ENCODE results near the gene WNT3.
"Not testable (repeated sequence)": the region's sequence is repeated elsewhere in the genome, so short reads cannot be mapped to it uniquely, and the experiment has no call there.

Gene WNT3

DNA sequence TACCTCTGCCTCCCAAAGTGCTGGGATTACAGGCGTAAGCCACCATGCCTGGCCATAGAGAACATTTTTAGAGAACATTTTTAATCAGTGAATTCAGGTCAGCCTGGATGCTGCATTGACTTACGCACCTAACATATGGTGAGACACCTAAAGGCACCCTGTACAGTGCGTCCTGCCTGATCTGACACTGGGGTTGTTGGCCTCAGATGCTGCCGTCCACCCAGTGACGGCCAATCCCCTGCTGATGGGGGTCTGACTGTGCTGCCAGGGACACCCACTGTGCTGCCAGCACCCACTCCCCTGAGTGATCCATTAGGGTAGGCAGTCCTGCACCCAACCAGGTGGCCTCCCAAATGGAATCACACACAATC, 38.5 kb downstream of the WNT3 start:
- no peak for DNase-seq

DNA sequence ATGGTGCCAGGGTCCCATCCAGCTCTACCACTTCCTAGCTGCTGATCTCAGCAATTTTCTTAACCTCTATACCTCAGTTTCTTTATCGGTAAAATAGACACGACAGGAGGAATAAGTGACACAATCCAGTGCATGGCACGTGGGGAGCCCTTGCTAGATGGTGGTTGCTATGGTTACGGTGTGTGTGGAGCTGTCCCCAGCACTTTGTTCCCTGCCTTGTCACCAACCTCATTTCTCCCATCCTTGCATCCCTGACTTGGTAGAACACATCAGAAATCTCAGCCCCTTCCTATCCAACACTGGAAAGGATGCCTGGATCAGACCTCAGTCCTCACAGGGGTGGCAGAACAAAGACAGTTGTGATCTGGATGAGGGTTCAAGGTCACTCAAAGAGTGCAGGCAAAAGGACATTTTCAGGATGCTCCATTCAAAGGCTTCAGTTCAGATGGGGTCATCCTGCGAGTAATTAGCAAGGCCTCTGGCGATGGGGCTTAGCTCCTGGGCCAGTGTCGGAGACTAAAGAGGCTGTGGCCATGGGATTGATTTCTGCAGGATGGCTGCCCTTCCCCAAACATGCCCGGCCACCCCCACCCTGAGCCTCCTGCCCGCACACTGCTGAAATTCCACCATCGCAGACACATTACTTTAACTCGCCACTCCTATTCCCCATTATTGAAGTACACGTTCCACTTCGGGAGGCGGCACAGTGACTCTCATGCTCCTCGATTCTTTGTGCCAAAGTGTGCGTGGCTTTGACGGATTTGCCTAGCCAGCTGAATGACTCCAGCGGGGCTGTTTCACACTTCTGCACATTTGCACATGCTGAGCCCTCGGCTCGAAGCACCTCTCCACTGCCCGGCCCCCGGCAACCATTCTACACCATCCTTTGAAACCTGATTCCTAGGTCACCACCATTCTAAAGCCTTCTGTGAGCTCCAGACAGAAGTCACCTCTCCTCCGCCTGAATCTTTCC, 40.3 kb downstream of the WNT3 start:
- no peak for DNase-seq

DNA sequence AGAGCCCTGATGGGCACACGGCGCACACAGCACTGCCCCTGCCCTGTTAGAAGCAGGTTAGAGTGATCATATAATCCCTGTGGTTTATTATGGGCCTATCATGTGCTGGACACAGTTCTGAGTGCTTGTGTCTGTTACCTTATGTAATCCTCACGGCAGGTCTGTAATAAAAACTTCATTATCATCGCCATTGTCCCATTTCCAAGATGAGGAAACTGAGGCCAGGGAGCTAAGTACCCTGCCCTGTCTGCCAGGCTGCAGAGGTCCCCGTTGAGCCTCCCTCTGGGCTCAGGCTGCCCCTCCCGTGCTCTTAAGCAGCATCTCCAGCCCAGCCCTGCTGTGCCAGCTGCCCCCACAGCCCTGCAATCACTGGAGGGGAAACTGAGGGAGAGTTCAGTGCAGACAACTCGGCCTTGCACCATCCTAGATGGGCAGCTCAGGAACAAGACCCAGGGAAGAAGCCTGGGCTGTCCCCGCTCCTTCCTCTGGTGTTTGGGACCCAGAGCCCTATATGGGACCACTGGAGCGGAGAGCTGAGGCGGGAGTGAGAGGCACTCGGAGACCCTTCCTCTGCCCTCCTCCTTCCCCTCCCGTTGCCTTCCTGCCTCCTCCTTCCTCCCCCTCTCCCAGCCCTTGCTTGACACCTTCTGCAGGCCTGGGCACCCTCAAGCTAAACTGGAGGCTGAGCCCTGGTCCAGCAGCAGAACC, 42.0 kb downstream of the WNT3 start:
- DNase-seq = no peak

DNA sequence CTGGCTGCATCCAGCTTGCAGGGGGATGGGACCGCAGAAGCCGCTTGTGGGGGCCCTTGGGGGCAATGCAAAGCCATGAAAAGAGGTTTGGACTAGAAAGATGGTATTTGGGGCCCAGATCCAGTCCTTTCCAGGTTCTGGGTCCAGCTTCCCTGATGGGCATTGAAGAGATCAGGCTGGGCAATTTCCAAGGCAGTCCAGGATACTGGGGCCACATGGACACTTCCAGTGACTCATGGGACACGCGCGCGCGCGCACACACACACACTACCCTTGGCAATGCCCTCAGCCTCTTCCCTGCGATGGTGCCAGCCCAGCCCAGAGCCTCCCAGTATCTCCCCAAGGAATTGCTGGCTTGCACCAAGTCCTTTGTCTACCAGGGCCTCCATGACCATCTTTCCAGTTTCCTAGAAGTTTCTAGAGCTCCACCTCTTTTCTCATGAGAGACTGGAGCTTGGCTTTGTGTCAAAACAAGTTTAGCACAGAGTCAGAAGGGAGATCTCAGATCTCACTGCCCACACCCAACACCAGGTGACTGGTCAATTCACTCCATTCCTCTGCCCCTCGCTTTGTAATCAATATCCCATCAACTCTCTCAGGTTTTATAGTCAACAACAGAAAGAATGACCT, 44.3 kb downstream of the WNT3 start:
- DNase-seq = no peak

DNA sequence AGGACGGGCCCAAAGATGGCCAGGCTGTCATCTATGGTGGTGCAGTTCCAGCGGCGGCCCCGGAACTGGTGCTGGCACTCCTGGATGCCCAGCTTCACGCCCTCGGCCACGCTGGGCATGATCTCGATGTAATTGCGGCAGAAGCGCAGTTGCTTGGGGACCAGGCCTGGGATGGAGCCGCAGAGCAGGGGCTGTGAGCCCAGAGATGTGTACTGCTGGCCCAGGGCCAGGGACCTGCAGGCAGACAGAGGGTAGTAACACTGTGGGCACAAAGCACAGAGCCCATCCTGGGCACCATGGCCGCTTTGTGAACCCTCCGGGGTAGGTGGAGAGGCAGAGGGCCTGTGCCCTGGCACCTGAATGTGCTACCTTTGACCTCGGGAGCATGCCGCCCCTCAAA, 44.8 kb downstream of the WNT3 start:
- DNase-seq = no peak

DNA sequence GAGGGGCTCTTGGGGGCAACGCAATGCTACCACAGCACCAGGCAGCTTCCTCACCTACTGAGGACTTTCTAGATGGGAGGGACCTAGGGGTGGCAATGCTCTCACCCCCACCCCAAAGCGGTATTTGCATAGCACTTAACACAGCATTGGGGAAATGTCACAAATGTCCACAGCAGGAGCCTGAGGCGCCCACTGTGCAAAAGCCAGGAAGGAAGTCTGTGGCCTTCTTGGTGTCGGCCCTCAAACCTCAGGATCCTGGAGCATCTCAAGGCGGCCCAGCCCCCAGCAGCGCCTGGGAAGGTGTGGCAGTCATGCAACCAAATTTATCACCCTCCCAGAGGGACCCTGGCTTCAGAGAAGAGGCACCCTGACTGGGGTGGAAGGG, 45.3 kb downstream of the WNT3 start:
- DNase-seq = no peak

DNA sequence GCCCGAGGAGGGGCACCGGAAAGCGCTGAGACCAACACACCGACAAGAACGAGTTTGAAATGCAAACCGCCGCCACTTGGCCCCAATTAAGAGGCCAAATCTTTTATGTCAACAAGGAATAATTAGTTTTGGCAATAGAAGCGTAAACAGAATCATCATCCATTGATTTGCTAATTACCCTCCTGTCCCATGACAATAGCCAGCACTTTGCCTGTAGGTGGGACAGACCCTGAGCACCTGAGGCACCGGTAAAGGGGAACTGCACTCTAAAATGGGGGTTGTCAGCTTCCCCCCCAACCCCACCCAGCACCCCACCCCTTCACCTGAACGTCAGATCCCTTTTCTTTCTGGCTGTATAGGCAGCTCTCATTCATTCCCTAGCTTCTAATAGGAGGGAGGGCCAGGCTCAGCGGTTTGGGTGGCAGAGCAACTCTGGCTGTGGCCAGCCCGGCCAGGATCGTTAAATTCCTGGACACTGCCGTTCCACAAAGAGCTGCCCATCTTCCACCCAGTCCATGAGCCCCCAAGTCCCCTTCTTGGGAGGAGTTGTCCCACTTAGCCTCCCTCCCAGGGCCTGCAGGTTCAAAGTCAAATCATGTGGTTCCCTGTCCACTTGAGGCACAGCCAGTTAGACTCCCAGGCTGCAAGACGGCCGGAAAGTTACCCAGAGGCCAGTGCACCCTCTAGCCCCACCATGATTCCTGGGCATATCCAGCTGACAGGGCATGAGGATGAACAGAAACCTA, 45.8 kb downstream of the WNT3 start:
- DNase-seq = no peak

DNA sequence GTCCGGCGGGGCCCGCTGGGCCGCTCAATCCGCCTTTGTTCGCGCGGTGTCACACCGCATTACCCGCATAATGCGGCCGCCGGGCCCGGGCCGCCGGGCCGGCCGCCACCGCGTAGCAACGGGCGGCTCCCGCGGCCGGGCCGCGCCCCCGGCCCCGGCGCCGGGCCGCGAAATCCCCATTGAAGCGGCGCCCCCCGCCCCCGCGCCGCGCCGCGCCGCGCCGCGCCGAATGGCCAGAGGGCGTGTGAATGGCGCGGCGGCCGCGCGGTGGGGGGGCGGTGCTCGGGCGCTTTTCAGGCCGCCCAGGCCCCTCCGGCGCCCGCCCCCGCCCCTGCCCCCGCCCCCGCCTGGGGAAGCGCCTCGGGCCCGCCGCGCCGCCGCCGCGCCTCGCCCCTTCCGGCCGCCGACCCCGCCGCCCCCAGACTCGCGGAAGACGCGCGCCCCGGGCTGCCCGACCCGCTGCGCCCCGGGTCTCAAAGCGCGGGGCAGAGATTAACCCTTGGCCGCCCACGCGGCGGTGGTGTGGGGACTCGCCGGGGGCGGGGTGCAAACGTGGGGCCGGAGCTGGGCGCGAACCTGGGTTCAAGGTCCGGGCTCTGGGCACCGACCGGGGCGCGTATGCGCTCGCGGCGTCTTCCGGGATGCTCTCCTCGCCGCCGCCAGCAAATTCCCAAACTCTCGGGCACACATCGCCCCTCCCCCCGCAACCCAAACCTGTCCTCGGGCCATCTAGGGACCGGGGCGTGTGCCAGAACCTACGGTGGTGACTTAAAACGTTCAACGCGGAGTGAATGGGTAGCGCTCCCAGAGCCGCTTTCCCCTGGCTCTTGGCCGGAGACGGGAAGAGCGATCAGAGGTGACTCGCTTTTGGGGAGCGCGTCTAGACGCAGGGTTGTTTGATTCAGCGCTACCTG, 46.7 kb downstream of the WNT3 start:
- no peak for DNase-seq

DNA sequence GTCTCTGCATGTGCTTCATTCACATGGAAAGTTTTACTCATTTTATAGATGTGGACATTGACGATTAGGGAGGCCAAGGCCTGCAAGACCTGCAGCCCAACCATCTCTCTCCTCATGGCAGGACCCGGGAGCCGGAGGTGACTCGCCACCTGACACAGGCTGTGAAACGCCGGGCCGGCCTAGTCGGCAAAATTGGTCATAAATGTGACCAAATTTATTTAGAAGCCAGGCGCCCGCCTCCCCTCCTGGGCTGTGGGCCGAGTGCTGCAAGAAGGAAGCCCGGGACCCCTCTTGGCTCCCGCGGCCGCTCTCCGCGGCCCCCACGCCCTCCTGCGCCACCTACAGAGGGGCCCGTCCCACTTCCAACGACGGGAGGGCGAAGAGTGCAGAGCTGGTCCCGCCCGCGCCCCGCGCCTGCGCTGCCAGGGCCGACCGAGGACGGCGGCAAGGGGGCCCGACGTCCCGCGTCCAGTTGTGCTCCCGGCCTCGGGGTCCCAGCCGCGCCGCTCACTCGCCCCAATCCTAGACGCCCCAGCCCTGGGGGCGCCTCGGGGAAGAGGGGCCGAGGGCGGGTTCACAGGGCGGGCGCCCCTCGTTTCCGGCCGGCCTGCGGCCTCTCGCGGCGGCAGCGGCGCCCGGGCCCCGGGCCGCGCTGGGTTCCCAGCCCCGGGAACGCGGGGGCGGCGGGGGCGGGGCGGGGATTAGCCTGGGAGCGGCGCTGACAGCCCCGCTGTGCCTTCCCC, 47.5 kb downstream of the WNT3 start:
- DNase-seq = no peak

DNA sequence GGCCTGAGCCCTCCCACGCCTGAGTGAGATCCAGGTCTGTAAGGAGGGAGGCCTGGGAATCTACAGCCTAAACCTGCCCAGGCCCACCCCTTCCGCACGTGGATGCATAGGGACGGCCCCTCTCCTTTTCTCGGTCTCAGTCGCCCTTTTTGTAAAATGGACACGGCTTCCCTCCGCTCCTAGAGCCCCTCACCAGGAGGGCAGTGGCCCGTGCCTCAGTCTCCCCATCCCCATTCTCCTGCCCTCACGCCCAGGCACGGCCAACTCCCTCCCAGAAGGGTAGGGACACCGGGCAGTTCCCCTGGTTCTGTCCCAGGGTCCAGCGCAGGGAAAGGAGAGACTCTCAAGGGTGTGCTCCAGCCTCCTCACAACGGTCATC, 48.1 kb downstream of the WNT3 start:
- no peak for DNase-seq

DNA sequence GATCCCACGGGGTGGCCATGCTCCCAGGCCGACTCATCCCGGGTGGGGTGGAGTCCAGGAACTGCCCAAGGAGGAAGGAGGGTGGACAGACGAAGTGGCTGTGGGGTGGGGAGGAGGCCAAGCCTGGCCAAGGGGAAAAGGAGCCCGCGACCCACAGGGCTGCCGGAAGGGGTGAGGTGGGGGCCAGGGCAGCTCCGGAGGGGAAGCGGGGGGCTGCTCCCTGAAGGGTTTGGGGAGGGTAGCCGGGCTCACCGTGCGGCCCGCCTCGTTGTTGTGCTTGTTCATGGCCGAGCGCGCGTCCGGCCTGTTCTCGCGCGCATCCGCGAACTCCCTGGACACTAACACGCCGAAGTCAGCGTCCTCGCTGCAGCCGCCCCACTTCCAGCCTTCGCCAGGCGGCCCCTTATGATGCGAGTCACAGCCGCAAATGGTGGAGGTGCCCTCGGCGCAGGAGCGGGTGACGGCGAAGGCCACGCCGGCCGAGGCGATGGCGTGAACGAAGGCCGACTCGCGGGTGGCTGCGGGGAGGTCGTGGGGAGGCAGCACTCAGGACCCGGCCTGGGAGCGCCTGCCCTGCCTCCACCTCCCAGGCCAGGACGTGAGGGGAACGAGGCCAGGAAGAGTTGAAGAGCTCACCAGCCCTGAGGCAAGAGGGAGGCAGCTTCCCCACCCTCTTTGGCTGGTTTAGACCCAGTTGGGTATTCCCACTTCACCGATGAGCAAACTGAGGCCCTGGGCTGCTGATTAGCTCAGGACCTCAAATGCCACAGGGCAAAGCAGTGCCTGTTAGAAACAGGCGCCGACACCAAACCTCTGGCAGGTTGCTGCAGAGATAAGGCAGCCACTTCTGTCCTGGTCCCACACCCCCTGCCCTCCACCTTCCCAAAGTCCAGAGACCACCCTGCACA, 48.7 kb downstream of the WNT3 start:
- no peak for DNase-seq

DNA sequence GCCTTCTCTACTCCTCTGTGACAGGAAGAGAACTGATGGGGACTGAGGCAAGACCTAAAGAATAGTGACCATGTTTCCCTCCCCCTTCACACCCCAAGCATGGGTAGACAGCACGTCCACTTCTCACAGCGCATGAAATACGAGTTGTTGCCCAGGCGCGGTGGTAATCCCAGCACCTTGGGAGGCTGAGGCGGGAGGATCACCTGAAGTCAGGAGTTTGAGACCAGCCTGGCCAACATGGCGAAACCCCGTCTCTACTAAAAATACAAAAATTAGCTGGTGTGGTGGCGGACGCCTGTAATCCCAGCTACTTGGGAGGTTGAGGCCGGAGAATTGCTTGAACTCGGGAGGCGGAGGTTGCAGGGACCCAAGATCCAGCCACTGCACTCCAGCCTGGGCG, 49.6 kb downstream of the WNT3 start:
- DNase-seq = not testable (repeated sequence)

DNA sequence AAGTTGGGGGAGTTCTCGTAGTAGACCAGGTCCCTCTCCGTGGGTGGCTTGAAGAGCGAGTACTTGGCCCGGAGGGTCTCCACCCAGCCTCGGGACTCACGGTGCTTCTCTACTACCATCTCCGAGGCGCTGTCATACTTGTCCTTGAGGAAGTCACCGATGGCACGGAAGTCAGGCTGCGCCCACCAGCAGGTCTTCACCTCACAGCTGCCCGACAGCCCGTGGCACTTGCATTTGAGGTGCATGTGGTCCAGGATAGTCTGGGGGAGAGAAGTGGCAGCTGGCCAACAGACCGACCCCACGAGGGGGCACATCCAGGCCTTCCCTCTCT, 50.0 kb downstream of the WNT3 start:
- DNase-seq = no peak

DNA sequence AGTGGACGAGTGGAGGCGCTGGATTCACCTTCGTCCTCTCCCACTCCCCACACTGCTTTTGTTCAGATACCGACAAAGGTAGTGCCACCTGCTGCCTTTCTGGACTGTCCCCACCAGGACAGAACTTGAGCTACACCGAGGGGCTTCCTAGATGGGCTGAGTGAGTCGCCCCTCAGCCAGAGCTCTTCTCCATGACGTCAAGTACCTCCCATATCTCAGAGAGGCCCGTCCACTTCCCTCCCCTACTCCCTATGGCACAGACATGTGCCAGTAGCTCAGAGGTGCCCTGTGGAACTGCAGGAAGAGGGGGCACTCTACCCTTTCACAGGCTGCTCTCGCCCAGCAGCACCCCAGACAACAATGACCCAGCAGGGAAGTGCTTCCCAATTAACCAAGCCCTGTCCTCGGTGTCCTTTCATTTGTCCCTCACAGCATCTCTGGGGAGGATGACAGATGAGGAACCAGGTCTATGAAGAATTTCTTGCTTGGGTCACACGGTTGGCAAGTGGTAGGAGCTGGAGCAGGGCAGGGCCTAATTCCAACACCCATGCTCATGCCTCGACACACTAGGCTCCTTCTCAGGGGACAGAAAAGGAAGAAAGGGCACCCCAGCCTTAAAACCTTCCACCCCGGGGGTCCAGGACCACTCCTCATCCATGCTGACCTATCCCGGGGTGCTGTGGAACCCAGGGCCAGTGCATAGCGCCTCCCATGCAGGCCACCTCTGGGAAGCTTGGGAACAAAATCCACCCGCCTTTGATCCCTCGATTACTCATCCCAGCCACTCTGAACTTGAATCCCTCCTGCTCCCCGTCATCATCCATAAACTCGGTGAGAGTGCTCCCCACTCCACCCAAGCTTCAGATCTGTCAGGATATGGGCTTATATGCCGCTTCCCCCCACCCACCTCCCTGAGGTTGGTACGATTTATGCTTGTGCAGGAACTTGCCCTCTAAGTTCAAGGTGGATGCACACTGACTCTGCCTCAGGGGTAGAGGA, 51.7 kb downstream of the WNT3 start:
- no peak for DNase-seq

DNA sequence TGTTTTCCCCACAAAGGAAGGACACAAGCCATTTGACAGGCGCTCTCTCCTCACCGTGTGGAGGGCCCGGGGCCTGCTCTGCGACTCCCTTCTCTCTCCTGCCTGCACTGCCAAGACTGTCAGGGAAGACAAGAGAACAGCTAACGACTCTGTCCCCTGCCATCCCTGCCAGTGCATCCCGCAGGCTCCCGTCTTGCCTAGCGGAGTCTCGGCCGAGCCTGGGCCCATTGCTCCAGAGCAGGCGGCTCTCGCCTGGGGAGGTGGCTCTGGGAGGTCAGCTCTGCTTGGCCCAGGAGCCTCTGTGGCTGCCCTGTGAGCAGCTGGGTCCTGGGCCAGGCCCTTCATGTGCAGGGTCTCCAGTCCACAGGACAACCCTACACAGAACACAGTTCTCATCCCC, 53.0 kb downstream of the WNT3 start:
- no peak for DNase-seq

DNA sequence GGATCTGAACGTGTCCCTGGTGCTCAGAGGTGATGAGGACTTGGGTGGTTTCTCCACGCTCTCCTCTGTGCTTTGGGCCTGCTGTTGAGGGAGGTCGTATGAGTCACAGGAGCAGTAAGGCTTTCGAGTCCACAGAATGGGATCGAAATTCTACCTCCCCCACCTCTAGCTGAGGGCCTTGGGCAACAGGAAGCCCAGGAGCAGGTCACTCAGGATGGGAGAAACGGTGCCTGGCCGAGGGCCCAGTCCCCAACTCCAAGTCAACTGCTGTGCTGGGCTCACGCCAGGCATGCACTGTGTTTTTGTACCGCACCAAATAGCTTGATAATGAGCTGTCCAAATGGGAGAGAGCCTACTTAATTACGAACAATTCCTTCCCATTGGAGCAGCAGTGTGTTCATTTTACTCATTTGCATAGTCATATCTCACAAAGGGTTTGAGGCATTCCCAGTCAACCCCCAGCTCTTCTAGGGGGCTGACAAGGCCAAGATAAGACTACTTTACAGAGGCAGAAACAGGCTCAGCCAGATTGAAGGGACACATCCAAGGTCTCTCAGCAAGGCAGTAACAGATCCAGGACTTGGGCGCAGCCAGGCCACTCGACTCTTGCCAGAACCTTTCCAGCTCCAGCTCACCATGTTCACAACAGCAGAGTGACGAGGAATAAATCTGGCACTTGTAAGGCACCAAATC, 53.6 kb downstream of the WNT3 start:
- no peak for DNase-seq

DNA sequence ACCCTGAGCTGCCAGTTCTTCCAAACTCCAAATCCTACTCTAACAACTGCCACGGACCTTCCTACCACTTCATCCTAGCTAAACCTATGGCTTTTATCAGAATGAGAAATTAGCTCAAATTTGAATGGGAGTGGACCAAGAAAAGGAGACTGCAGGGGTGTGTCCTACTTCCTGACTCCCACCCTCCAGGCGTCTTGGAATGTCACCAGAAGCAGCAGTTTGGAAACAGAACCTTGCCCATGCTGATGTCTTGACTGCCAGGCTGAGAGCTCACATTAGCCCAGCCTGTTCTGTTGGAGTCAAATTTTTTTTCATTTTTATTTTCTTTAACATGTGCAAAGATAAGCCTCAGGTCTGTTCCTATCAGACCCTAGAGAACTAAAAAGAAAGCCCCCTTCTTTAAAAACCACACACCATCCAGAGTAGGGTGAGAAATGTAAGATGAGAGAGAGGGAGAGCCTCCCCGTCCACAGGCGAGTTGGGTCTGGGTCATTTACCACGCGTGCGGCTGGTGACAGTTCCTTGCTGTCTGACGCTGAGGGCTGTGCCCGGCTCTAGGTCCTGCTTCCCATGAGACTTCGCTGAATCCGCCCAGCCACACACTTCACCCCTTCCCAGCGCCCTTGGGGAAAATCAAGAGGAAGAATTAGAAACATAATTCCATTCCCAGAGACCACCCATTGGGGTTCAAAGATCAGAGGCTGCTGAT, 54.3 kb downstream of the WNT3 start:
- no peak for DNase-seq

DNA sequence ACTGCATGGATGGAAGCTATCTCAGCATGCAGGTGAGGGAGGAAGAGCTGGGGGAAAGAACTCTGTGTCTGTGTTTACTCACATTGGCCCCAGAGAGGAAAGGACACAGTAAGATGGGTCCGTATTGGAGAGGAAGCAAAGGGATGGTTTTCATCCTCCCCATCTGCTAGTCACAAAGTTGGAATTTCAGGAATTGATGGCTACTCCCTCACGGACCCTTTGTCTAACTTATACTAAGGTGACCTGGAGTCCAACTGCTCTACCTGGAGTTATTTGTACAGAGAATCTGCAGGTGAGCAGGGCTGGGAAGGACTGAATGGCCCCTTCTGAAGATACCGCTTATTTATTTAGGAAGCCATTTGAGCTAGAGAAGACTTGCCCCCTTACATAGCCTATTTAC, 55.1 kb downstream of the WNT3 start:
- DNase-seq = no peak
